Central memory CD8-positive, alpha-beta T cell (primary cell): ENCODE data around the gene PEAK1.

Experiments
- ATAC-seq: fragments of 150-1000 bp; cut with Tn5 transposase; replicated peaks from 2 replicates; pipeline ENCODE4 v1.10.0; 2022; ENCODE audit warnings: mild to moderate bottlenecking, moderate FRiP score, moderate number of reproducible peaks; ENCODE audit not compliant: poor library complexity, severe bottlenecking; ENCODE audit errors: extremely low read depth
- DNase-seq, 2 donors: peaks; one replicate each; pipeline ENCODE4 v3.0.0; 2021; ENCODE audit warnings: low spot score in 2 of 2
- H3K27ac Mint-ChIP-seq: one replicate; pipeline ENCODE4 v1.8.0; 2022; ENCODE audit warnings: low read depth, mild to moderate bottlenecking, moderate library complexity, mixed read lengths
- H3K27me3 Mint-ChIP-seq: one replicate; pipeline ENCODE4 v1.8.0; 2022; ENCODE audit warnings: mixed read lengths
- H3K36me3 Mint-ChIP-seq: one replicate; pipeline ENCODE4 v1.8.0; 2022; ENCODE audit warnings: mild to moderate bottlenecking, moderate library complexity, mixed read lengths; ENCODE audit not compliant: insufficient read depth
- H3K4me1 Mint-ChIP-seq: one replicate; pipeline ENCODE4 v1.8.0; 2022; ENCODE audit warnings: mixed read lengths
- H3K4me3 Mint-ChIP-seq: one replicate; pipeline ENCODE4 v1.8.0; 2022; ENCODE audit warnings: mild to moderate bottlenecking, moderate library complexity, mixed read lengths
- H3K9me3 Mint-ChIP-seq: one replicate; pipeline ENCODE4 v1.8.0; 2022; ENCODE audit warnings: mixed read lengths

The PEAK1 gene

DNA sequence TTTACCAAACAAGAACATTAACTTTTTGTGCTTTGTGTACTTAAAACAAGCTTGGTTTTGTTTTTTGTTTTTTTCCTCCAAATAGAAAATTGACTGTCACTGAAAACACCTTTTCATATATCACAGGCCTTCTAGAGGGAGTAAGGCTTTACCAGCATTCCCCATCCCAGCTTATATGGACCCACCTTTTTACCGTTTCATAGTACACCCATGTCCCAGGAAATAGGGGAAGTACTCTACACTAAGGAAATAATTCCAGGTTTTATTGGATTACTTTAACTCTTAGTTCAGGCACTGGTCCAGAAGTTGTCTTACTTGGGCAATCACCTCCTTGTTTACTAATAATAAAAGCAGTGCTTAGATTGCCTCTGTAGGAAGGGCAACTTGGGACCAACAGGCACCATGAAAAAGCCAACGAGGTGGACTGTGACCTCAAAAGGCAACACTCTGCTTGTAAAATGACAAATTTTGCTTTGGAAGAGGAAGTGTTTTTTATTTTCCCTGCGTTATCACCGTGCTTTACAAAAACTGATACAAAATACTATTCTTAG lies 27.0 kb upstream of the PEAK1 start:
- H3K9me3 Mint-ChIP-seq, result no peaks in the 10 kb centered on the region
- H3K4me3 Mint-ChIP-seq, result no peak overlapping the region
- DNase-seq, result no peak
- H3K4me1 Mint-ChIP-seq, result peaks cover 5% of the 10 kb centered on the region
- ATAC-seq, result no peak
- H3K27me3 Mint-ChIP-seq, result no peaks in the 10 kb centered on the region
- no peak overlapping the region for H3K27ac Mint-ChIP-seq
- peaks cover 3% of the 10 kb centered on the region for H3K36me3 Mint-ChIP-seq

GRCh38 chr15:77440378-77440999 lies 20.6 kb upstream of the PEAK1 start:
- H3K27ac Mint-ChIP-seq, result no peak overlapping the region
- ATAC-seq, result no peak
- peaks cover 42% of the 10 kb centered on the region for H3K4me1 Mint-ChIP-seq
- H3K4me3 Mint-ChIP-seq, result no peak overlapping the region
- H3K9me3 Mint-ChIP-seq, result no peaks in the 10 kb centered on the region
- no peaks in the 10 kb centered on the region for H3K27me3 Mint-ChIP-seq
- peaks cover 3% of the 10 kb centered on the region for H3K36me3 Mint-ChIP-seq
- no peak for DNase-seq

DNA sequence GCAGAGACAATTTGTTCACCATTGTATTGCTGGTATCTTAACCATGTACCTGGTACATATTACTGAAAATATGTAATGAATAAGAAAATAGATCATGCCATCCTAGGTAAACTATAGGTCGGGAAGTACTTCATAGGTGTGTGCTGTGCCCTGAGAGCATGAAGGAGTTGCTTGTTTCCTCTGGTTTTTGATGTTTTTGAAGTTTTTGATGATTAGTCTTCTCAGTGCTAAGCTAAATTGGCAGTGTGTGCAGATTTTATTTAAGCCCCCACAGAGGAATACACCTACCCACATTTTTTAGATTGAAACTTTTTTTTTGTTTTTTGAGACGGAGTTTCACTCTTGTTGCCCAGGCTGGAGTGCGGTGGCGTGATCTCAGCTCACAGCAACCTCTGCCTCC lies 17.4 kb upstream of the PEAK1 start:
- Mint-ChIP-seq H3K4me1 (peaks cover 44% of the 10 kb centered on the region), H3K27ac (no peak overlapping the region), H3K36me3 (peaks cover 5% of the 10 kb centered on the region), H3K4me3 (no peak overlapping the region), H3K27me3 (no peaks in the 10 kb centered on the region), H3K9me3 (no peaks in the 10 kb centered on the region)
- ATAC-seq (no peak), DNase-seq (no peak)

GRCh38 chr15:77436822-77437221 lies 16.9 kb upstream of the PEAK1 start:
- peaks cover 5% of the 10 kb centered on the region for H3K36me3 Mint-ChIP-seq
- ATAC-seq, result no peak

DNA sequence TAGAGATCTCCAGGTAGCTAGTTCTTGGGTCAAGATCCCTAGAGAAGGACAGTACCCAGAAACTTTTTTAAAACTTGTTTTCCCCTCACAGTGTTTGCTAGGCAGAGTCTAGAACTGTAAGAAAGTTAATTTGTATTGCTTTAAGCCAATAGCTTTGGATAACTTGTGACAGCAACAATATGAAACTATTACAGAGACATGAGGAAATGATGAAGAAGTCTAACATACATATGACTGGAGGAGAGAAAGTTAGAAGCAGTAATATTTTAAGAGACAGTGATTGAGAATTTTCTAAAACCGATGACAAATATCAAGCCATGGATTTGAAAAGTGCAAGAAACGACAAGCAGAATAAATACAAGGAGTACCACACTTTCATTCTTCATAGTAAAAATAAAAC lies 10.7 kb upstream of the PEAK1 start:
- peaks cover 41% of the 10 kb centered on the region for H3K4me1 Mint-ChIP-seq
- no peak overlapping the region for H3K4me3 Mint-ChIP-seq
- H3K36me3 Mint-ChIP-seq, result peaks cover 6% of the 10 kb centered on the region
- H3K27me3 Mint-ChIP-seq, result no peaks in the 10 kb centered on the region
- ATAC-seq, result no peak
- no peaks in the 10 kb centered on the region for H3K9me3 Mint-ChIP-seq
- DNase-seq, result no peak
- no peak overlapping the region for H3K27ac Mint-ChIP-seq

More at GRCh38 chr15:77436822-77437221, 16.9 kb upstream of the PEAK1 start:
- Mint-ChIP-seq H3K27me3 (no peaks in the 10 kb centered on the region), H3K9me3 (no peaks in the 10 kb centered on the region), H3K4me1 (peaks cover 44% of the 10 kb centered on the region), H3K4me3 (no peak overlapping the region), H3K27ac (no peak overlapping the region)
- DNase-seq, result no peak

GRCh38 chr15:77430213-77430612 lies 10.3 kb upstream of the PEAK1 start:
- no peak for ATAC-seq
- Mint-ChIP-seq H3K4me3 (no peak overlapping the region), H3K4me1 (peaks cover 44% of the 10 kb centered on the region), H3K36me3 (peaks cover 6% of the 10 kb centered on the region), H3K27ac (no peak overlapping the region), H3K27me3 (no peaks in the 10 kb centered on the region), H3K9me3 (no peaks in the 10 kb centered on the region)
- no peak for DNase-seq

DNA sequence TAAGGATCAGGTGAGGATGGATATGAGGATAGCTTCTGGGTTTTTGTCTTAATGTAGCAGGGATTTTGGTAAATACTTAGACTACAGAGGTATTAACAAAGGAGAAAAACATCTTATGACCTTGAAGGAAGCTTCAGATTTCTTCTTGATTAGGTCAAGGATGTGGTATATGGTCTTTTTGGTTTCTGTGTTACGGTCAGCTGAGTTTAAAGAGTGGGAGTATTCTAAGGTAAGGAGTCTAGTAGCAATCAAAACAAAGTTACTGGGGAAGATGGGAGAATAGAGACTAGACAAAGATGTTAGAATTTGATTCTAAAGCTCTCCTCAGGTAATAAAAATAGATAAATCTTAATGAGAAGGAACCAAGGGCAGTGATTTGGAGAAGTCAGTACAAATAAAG lies 7.0 kb upstream of the PEAK1 start:
- no peaks in the 10 kb centered on the region for H3K27me3 Mint-ChIP-seq
- H3K36me3 Mint-ChIP-seq, result peaks cover 4% of the 10 kb centered on the region
- no peak overlapping the region for H3K4me3 Mint-ChIP-seq
- peaks cover 63% of the 10 kb centered on the region for H3K4me1 Mint-ChIP-seq
- no peak for DNase-seq
- peak overlapping the region; percentile 9 for H3K27ac Mint-ChIP-seq
- ATAC-seq, result no peak
- H3K9me3 Mint-ChIP-seq, result no peaks in the 10 kb centered on the region

DNA sequence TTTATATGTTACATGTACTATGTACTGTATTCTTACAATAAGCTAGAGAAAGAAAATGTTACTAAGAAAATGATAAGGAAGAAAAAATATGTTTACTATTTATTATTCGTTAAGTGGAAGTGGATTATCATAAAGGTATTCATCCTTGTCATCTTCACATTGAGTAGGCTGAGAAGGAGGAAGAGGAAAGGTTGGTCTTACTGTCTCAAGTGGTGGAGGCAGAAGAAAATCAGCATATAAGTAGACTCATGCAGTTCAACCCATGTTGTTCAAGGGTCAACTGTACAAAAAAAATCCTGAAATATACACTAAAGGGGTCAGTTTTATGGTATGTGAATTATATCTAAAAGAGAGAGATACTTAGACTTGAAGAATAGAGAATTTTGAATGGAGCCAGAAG lies 6.5 kb upstream of the PEAK1 start:
- DNase-seq, result no peak
- Mint-ChIP-seq H3K4me3 (no peak overlapping the region), H3K27me3 (no peaks in the 10 kb centered on the region), H3K4me1 (peaks cover 63% of the 10 kb centered on the region), H3K9me3 (no peaks in the 10 kb centered on the region), H3K27ac (peak overlapping the region; percentile 9), H3K36me3 (peaks cover 4% of the 10 kb centered on the region)
- no peak for ATAC-seq

- H3K9me3 Mint-ChIP-seq, result no peaks in the 10 kb centered on the region
- peaks cover 13% of the 10 kb centered on the region for H3K36me3 Mint-ChIP-seq
- no peak overlapping the region for H3K4me3 Mint-ChIP-seq
- H3K27me3 Mint-ChIP-seq, result no peaks in the 10 kb centered on the region
- no peak for ATAC-seq
- H3K27ac Mint-ChIP-seq, result no peak overlapping the region
- peaks cover 65% of the 10 kb centered on the region for H3K4me1 Mint-ChIP-seq
- no peak for DNase-seq
These were observed 5.2 kb upstream of the PEAK1 start for GRCh38 chr15:77425104-77425503.

DNA sequence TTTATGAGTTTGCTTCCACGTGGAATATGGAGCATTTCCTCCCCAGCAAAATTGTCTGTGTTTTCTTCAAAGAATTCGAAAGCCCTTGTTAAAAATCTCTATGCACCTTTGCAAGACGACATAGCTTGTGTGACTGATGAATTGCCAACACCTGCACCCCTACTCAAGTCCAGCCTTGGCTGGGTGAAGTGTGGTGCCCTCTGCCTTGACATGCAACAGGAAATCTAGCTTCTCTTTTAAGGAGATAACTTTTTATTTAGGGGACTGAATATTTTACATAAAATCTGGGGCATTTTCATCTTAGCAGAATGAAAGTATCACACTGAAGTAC lies 1.4 kb upstream of the PEAK1 start:
- ATAC-seq (no peak), DNase-seq (no peak)
- Mint-ChIP-seq H3K4me1 (peaks cover 53% of the 10 kb centered on the region), H3K4me3 (peak overlapping the region; percentile 99), H3K27ac (peak overlapping the region; percentile 98), H3K36me3 (peaks cover 10% of the 10 kb centered on the region), H3K9me3 (no peaks in the 10 kb centered on the region), H3K27me3 (no peaks in the 10 kb centered on the region)

DNA sequence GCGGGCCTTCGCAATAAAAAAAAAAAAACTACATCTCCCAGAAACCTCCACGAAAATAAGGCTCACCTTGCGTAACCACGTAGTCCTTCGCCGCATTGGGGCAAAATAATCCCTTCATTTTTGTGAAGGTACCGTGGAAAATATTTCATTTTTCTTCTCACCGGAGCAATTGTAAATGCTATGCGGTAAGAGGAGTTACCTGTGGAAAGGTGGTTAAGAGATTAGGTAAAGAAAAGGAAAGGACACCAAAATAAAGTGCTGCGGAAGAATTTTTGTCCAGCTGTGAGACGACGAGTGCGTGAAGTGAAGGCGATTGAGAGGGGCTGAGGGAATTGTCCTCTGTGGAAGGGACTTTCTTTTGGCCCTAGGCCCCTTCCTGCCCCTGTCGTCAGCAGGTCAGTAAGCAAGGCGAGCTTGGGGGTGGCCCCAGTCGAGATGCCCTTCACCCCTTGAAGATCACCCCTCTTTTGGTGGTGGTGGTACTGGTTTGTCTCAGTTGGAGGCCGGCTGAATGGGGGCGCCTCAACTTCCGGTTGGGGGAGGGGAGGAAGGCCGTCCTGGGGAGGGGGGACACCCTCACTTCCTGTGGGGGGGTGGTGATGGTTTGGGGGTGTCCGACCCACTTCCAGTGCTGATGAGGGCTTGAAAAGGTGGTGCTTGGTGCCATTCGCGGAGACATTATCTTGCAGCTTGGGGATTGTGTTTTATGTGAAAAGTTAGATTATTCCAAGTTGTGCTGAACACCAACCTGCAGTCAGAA lies 886 bp upstream of the PEAK1 start, which contains the start of gene HMG20A:
TSS of gene HMG20A (plus strand) at position 279 of the 760 bp plus-strand sequence. CDS start 37,520 bp downstream, outside the sequence.
- H3K36me3 Mint-ChIP-seq, result peaks cover 10% of the 10 kb centered on the region

GRCh38 chr15:77418966-77419835 lies 703 bp downstream of the PEAK1 start:
- no peak for ATAC-seq
- Mint-ChIP-seq H3K4me1 (peaks cover 38% of the 10 kb centered on the region), H3K27ac (peak overlapping the region; percentile 85), H3K4me3 (peak overlapping the region; percentile 99), H3K36me3 (peaks cover 10% of the 10 kb centered on the region), H3K27me3 (no peaks in the 10 kb centered on the region), H3K9me3 (no peaks in the 10 kb centered on the region)
- peak in 1 of 2 donors; percentile 12 for DNase-seq

More for the DNA sequence above, 886 bp upstream of the PEAK1 start, which contains the start of gene HMG20A:
- Mint-ChIP-seq H3K27ac (peak within 1 kb of the TSS; percentile 98), H3K27me3 (no peaks in the 10 kb centered on the region), H3K9me3 (no peaks in the 10 kb centered on the region), H3K4me1 (peaks cover 52% of the 10 kb centered on the region), H3K4me3 (peak within 1 kb of the TSS; percentile 99)
- peak; percentile 27 to 28 for DNase-seq
- ATAC-seq, result peak; percentile 55
